Measurements from ENCODE around the gene CLDN24. TPM values are rescaled to one million over a fixed set of nuclear protein-coding genes. Genes with fewer than 3 reads are reported as not detected.

The CLDN24 gene
- total RNA-seq, 1 experiment from 2014 or later = not detected

GRCh38 chr4:183284258-183284785 is 37.9 kb downstream of the CLDN24 start:
- H3K36me3 Mint-ChIP-seq (ENCODE audit: insufficient read depth, unreplicated experiment) = no peaks in the 10 kb centered on the region
- intact Hi-C loops (cut with micrococcal nuclease; ENCODE audit: unreplicated experiment) = loop anchor here (10.0 kb wide), 1 partner anchor 50 kb away; no protein-coding TSS in a partner anchor
- DNase-seq = no peak
- H3K4me3 Mint-ChIP-seq (ENCODE audit: low read depth, unreplicated experiment) = no peak overlapping the region
- no peak overlapping the region for H3K27ac Mint-ChIP-seq (ENCODE audit: unreplicated experiment)
- no peaks in the 10 kb centered on the region for H3K9me3 Mint-ChIP-seq (ENCODE audit: low read depth, unreplicated experiment)
- no peak for TF ChIP-seq CTCF (IDR thresholded peaks at IDR 0.05; ENCODE audit: unreplicated experiment)
- no peaks in the 10 kb centered on the region for H3K27me3 Mint-ChIP-seq (ENCODE audit: unreplicated experiment)
- CTCF ChIA-PET = no interaction called here
- BruUV-seq (replicated peaks) = no TSS peak
- peaks cover 55% of the 10 kb centered on the region for H3K4me1 Mint-ChIP-seq (ENCODE audit: low read depth, unreplicated experiment)

GRCh38 chr4:183276106-183276505 is 46.1 kb downstream of the CLDN24 start:
- Mint-ChIP-seq H3K4me3 (ENCODE audit: low read depth, unreplicated experiment) (no peak overlapping the region), H3K4me1 (ENCODE audit: low read depth, unreplicated experiment) (peaks cover 8% of the 10 kb centered on the region), H3K36me3 (ENCODE audit: insufficient read depth, unreplicated experiment) (peaks cover 5% of the 10 kb centered on the region), H3K27me3 (ENCODE audit: unreplicated experiment) (no peaks in the 10 kb centered on the region), H3K27ac (ENCODE audit: unreplicated experiment) (no peak overlapping the region), H3K9me3 (ENCODE audit: low read depth, unreplicated experiment) (peaks cover 8% of the 10 kb centered on the region)
- no peak for DNase-seq
- no TSS peak for BruUV-seq (replicated peaks)
- no peak for TF ChIP-seq CTCF (IDR thresholded peaks at IDR 0.05; ENCODE audit: unreplicated experiment)
- intact Hi-C loops (cut with micrococcal nuclease; ENCODE audit: unreplicated experiment) = no loop called here
- CTCF ChIA-PET = interaction anchor here (0.6 kb wide), 1 partner anchor 213 kb away, joined by 3 read pairs; no protein-coding TSS in a partner anchor

GRCh38 chr4:183272384-183272783 is 49.8 kb downstream of the CLDN24 start:
- Mint-ChIP-seq H3K4me1 (ENCODE audit: low read depth, unreplicated experiment) (no peaks in the 10 kb centered on the region), H3K4me3 (ENCODE audit: low read depth, unreplicated experiment) (no peak overlapping the region), H3K27me3 (ENCODE audit: unreplicated experiment) (no peaks in the 10 kb centered on the region), H3K27ac (ENCODE audit: unreplicated experiment) (no peak overlapping the region), H3K9me3 (ENCODE audit: low read depth, unreplicated experiment) (peaks cover 8% of the 10 kb centered on the region), H3K36me3 (ENCODE audit: insufficient read depth, unreplicated experiment) (peaks cover 10% of the 10 kb centered on the region)
- DNase-seq = no peak
- no peak for TF ChIP-seq CTCF (IDR thresholded peaks at IDR 0.05; ENCODE audit: unreplicated experiment)
- no TSS peak for BruUV-seq (replicated peaks)
- CTCF ChIA-PET = no interaction called here
- intact Hi-C loops (cut with micrococcal nuclease; ENCODE audit: unreplicated experiment) = no loop called here

Other genes with a start within 250 kb of the CLDN24 start
- 38.7 and 39.0 TPM in 2 replicates for gene WWC2, start 223.2 kb downstream of the CLDN24 start, total RNA-seq (2022)
- gene CLDN22, start 2.1 kb downstream of the CLDN24 start, total RNA-seq (2022) = not detected in 2 replicates
- gene CDKN2AIP, start 122.2 kb upstream of the CLDN24 start, total RNA-seq (2022) = 17.2 and 17.5 TPM in 2 replicates
- gene ING2, start 182.6 kb upstream of the CLDN24 start, total RNA-seq (2022) = 12.1 and 16.1 TPM in 2 replicates